ENCODE results near the gene CLEC3B.

DNA sequence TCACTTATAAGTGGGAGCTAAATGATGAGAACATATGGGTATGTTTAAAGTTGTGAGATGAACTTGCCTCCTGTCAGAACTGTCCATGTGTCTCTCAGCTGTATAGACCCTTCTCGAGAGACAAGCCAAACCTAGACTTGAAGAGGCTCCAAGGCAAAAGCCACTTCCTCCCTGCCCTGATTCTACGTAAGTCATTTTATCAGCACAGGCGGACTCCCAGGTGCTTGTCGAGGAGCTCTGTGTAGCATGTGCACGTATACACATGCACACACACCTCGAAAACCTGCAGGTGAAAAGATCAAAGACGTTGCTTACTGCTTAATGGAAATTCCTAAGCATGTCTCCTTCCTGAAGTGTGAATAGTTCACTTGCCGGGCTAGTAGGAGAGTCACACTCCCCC is 5.6 kb upstream of the CLEC3B start:
- TF ChIP-seq, protein P1, sequence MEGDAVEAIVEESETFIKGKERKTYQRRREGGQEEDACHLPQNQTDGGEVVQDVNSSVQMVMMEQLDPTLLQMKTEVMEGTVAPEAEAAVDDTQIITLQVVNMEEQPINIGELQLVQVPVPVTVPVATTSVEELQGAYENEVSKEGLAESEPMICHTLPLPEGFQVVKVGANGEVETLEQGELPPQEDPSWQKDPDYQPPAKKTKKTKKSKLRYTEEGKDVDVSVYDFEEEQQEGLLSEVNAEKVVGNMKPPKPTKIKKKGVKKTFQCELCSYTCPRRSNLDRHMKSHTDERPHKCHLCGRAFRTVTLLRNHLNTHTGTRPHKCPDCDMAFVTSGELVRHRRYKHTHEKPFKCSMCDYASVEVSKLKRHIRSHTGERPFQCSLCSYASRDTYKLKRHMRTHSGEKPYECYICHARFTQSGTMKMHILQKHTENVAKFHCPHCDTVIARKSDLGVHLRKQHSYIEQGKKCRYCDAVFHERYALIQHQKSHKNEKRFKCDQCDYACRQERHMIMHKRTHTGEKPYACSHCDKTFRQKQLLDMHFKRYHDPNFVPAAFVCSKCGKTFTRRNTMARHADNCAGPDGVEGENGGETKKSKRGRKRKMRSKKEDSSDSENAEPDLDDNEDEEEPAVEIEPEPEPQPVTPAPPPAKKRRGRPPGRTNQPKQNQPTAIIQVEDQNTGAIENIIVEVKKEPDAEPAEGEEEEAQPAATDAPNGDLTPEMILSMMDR (IDR thresholded peaks at IDR 0.05), result no peak
- TF ChIP-seq POLR2AphosphoS5 (IDR thresholded peaks at IDR 0.05) (no peak), EP300 (IDR thresholded peaks at IDR 0.05) (no peak), POLR2A (IDR thresholded peaks at IDR 0.05) (no peak)
